MG63 (cell line): ENCODE results near the gene GRPEL2. TPM values are rescaled to one million over a fixed set of nuclear protein-coding genes. Genes with fewer than 3 reads are reported as not detected.

Experiments
- DNase-seq: peaks from one replicate; pipeline ENCODE4 v3.0.0-alpha.2; 2020
- H3K27me3 ChIP-seq: fragments of 250-450 bp; sonication (Bioruptor Pico); 2 replicates; pipeline ENCODE4 v1.5.1; 2020; ENCODE audit warnings: mild to moderate bottlenecking, moderate library complexity
- H3K36me3 ChIP-seq: fragments of 250-450 bp; sonication (Bioruptor Pico); 2 replicates; pipeline ENCODE4 v1.5.1; 2020; ENCODE audit warnings: mild to moderate bottlenecking, moderate library complexity
- H3K4me3 ChIP-seq: fragments of 250-450 bp; sonication (Bioruptor Pico); 2 replicates; pipeline ENCODE4 v1.5.1; 2020; ENCODE audit warnings: mild to moderate bottlenecking, moderate library complexity
- H3K9me3 ChIP-seq: fragments of 250-450 bp; sonication (Bioruptor Pico); 2 replicates; pipeline ENCODE4 v1.5.1; 2020; ENCODE audit warnings: mild to moderate bottlenecking, moderate library complexity
- total RNA-seq: library from RNA; depleted of rRNA; stranded (reverse); fragments of >200 nt; shearing (Covaris generic); gene quantifications from 2 replicates; pipeline ENCODE4 v1.2.3, GENCODE V29; 2014; ENCODE audit warnings: low replicate concordance; rRNA removed

The GRPEL2 gene
- total RNA-seq = 30.2 and 49.1 TPM in 2 replicates

- H3K4me3 ChIP-seq = peak within 1 kb of the TSS; percentile 86
- no peaks in the 10 kb centered on the region for H3K9me3 ChIP-seq
- DNase-seq = peak; percentile 99
- no peaks in the 10 kb centered on the region for H3K27me3 ChIP-seq
- H3K36me3 ChIP-seq = peaks cover 41% of the 10 kb centered on the region
Observed at GRCh38 chr5:149345147-149345891, at the start of gene GRPEL2. Gene GRPEL2, plus strand, starts transcription at chr5:149345499. Its CDS starts 41 bp downstream, at chr5:149345540.

GRCh38 chr5:149297340-149298025, 47.8 kb upstream of the GRPEL2 start:
- no peaks in the 10 kb centered on the region for H3K27me3 ChIP-seq

GRCh38 chr5:149298163-149298562, 47.1 kb upstream of the GRPEL2 start:
- Histone ChIP-seq H3K9me3 (no peaks in the 10 kb centered on the region), H3K4me3 (no peak overlapping the region), H3K36me3 (peaks cover 5% of the 10 kb centered on the region), H3K27me3 (no peaks in the 10 kb centered on the region)
- no peak for DNase-seq

More at GRCh38 chr5:149297340-149298025, 47.8 kb upstream of the GRPEL2 start:
- H3K36me3 ChIP-seq = peaks cover 5% of the 10 kb centered on the region
- no peak overlapping the region for H3K4me3 ChIP-seq
- no peak for DNase-seq
- no peaks in the 10 kb centered on the region for H3K9me3 ChIP-seq

GRCh38 chr5:149298842-149299404, 46.4 kb upstream of the GRPEL2 start:
- Histone ChIP-seq H3K9me3 (no peaks in the 10 kb centered on the region), H3K27me3 (no peaks in the 10 kb centered on the region), H3K36me3 (peaks cover 5% of the 10 kb centered on the region), H3K4me3 (no peak overlapping the region)
- DNase-seq = no peak

GRCh38 chr5:149299451-149300054, 45.7 kb upstream of the GRPEL2 start:
- H3K4me3 ChIP-seq = no peak overlapping the region
- no peak for DNase-seq
- H3K27me3 ChIP-seq = no peaks in the 10 kb centered on the region
- peaks cover 5% of the 10 kb centered on the region for H3K36me3 ChIP-seq
- H3K9me3 ChIP-seq = no peaks in the 10 kb centered on the region

- H3K27me3 ChIP-seq = no peaks in the 10 kb centered on the region
- peaks cover 5% of the 10 kb centered on the region for H3K36me3 ChIP-seq
- H3K9me3 ChIP-seq = no peaks in the 10 kb centered on the region
- no peak for DNase-seq
- no peak overlapping the region for H3K4me3 ChIP-seq
Observed at GRCh38 chr5:149300441-149300840, 44.9 kb upstream of the GRPEL2 start.

GRCh38 chr5:149301049-149301743, 44.1 kb upstream of the GRPEL2 start:
- H3K9me3 ChIP-seq = no peaks in the 10 kb centered on the region

GRCh38 chr5:149301744-149302380, 43.4 kb upstream of the GRPEL2 start:
- no peak for DNase-seq
- no peak overlapping the region for H3K4me3 ChIP-seq
- no peaks in the 10 kb centered on the region for H3K27me3 ChIP-seq

More at GRCh38 chr5:149301049-149301743, 44.1 kb upstream of the GRPEL2 start:
- Histone ChIP-seq H3K4me3 (no peak overlapping the region), H3K27me3 (no peaks in the 10 kb centered on the region), H3K36me3 (peaks cover 5% of the 10 kb centered on the region)
- DNase-seq = no peak

GRCh38 chr5:149302641-149303040, 42.7 kb upstream of the GRPEL2 start:
- DNase-seq = no peak
- Histone ChIP-seq H3K9me3 (no peaks in the 10 kb centered on the region), H3K27me3 (no peaks in the 10 kb centered on the region), H3K36me3 (peaks cover 9% of the 10 kb centered on the region), H3K4me3 (no peak overlapping the region)

More at GRCh38 chr5:149301744-149302380, 43.4 kb upstream of the GRPEL2 start:
- Histone ChIP-seq H3K36me3 (peaks cover 9% of the 10 kb centered on the region), H3K9me3 (no peaks in the 10 kb centered on the region)

- Histone ChIP-seq H3K9me3 (no peaks in the 10 kb centered on the region), H3K36me3 (peaks cover 9% of the 10 kb centered on the region), H3K27me3 (no peaks in the 10 kb centered on the region), H3K4me3 (no peak overlapping the region)
- no peak for DNase-seq
Observed at GRCh38 chr5:149303210-149303609, 42.1 kb upstream of the GRPEL2 start.

GRCh38 chr5:149304195-149305078, 40.9 kb upstream of the GRPEL2 start:
- H3K27me3 ChIP-seq = no peaks in the 10 kb centered on the region
- H3K9me3 ChIP-seq = no peaks in the 10 kb centered on the region
- peaks cover 9% of the 10 kb centered on the region for H3K36me3 ChIP-seq
- no peak for DNase-seq
- H3K4me3 ChIP-seq = no peak overlapping the region

GRCh38 chr5:149309354-149309753, 35.9 kb upstream of the GRPEL2 start:
- Histone ChIP-seq H3K36me3 (peaks cover 7% of the 10 kb centered on the region), H3K4me3 (no peak overlapping the region)

GRCh38 chr5:149310488-149310887, 34.8 kb upstream of the GRPEL2 start:
- H3K36me3 ChIP-seq = peaks cover 7% of the 10 kb centered on the region
- no peaks in the 10 kb centered on the region for H3K27me3 ChIP-seq
- H3K9me3 ChIP-seq = no peaks in the 10 kb centered on the region

More at GRCh38 chr5:149309354-149309753, 35.9 kb upstream of the GRPEL2 start:
- no peaks in the 10 kb centered on the region for H3K27me3 ChIP-seq
- no peaks in the 10 kb centered on the region for H3K9me3 ChIP-seq
- DNase-seq = no peak

GRCh38 chr5:149310947-149311658, 34.2 kb upstream of the GRPEL2 start:
- Histone ChIP-seq H3K9me3 (no peaks in the 10 kb centered on the region), H3K4me3 (no peak overlapping the region), H3K27me3 (no peaks in the 10 kb centered on the region), H3K36me3 (peaks cover 7% of the 10 kb centered on the region)
- peak; percentile 28 for DNase-seq

More at GRCh38 chr5:149310488-149310887, 34.8 kb upstream of the GRPEL2 start:
- no peak overlapping the region for H3K4me3 ChIP-seq
- no peak for DNase-seq
